GM23338 (cell line): Measurements from ENCODE around the gene RPUSD3. TPM values are rescaled to one million over a fixed set of nuclear protein-coding genes. Genes with fewer than 3 reads are reported as not detected.

Source experiments
- ATAC-seq: fragments of 200-7000 bp; cut with Tn5 transposase; 3 replicates; pipeline ENCODE4 v1.9.1; 2020
- DNase-seq: peaks from one replicate; pipeline ENCODE4 v3.0.0-alpha.2; 2015; ENCODE audit warnings: low spot score
- H2AFZ ChIP-seq: fragments of 200-600 bp; sonication (generic); 2 replicates; pipeline ENCODE4 v1.8.0; 2016; ENCODE audit warnings: antibody characterized with exemption, mild to moderate bottlenecking, moderate library complexity
- H3F3A ChIP-seq: fragments of 200-600 bp; sonication (generic); replicated peaks from 2 replicates; pipeline ENCODE4 v1.8.0; 2017; ENCODE audit warnings: antibody characterized with exemption, mixed run types, low read depth
- H3K27ac ChIP-seq: fragments of 200-600 bp; sonication (generic); 2 replicates; pipeline ENCODE4 v1.6.1; 2016; ENCODE audit warnings: low read depth
- H3K27me3 ChIP-seq: fragments of 200-600 bp; sonication (generic); 2 replicates; pipeline ENCODE4 v1.8.0; 2016; ENCODE audit warnings: mild to moderate bottlenecking, mixed run types, moderate library complexity; ENCODE audit not compliant: insufficient read depth
- H3K36me3 ChIP-seq: fragments of 200-600 bp; sonication (generic); 2 replicates; pipeline ENCODE4 v1.8.0; 2016; ENCODE audit warnings: mild to moderate bottlenecking; ENCODE audit not compliant: insufficient read depth
- H3K4me1 ChIP-seq: fragments of 200-600 bp; sonication (generic); 2 replicates; pipeline ENCODE4 v1.8.0; 2016; ENCODE audit warnings: mild to moderate bottlenecking, moderate library complexity; ENCODE audit not compliant: insufficient read depth
- H3K4me2 ChIP-seq: fragments of 200-600 bp; sonication (generic); 2 replicates; pipeline ENCODE4 v1.7.1; 2017; ENCODE audit warnings: mixed run types
- H3K4me3 ChIP-seq: fragments of 200-600 bp; sonication (generic); 2 replicates; pipeline ENCODE4 v1.6.1; 2016; ENCODE audit warnings: mixed run types
- H3K79me2 ChIP-seq: fragments of 200-600 bp; sonication (generic); replicated peaks from 2 replicates; pipeline ENCODE4 v1.8.0; 2017; ENCODE audit warnings: mild to moderate bottlenecking; ENCODE audit not compliant: insufficient read depth
- H3K9me2 ChIP-seq: fragments of 200-600 bp; sonication (generic); 2 replicates; pipeline ENCODE4 v1.8.0; 2017; ENCODE audit not compliant: insufficient read depth
- H4K20me1 ChIP-seq: fragments of 200-600 bp; sonication (generic); replicated peaks from 2 replicates; pipeline ENCODE4 v1.8.0; 2017; ENCODE audit warnings: mild to moderate bottlenecking; ENCODE audit not compliant: insufficient read depth
- H3K27ac Mint-ChIP-seq: 2 replicates; pipeline ENCODE4 v1.8.0; 2020; ENCODE audit warnings: inconsistent platforms, mild to moderate bottlenecking, moderate library complexity, mixed read lengths
- H3K27me3 Mint-ChIP-seq: 3 replicates; pipeline ENCODE4 v1.8.0; 2022; ENCODE audit warnings: low read depth, mild to moderate bottlenecking, moderate library complexity, mixed read lengths, inconsistent platforms; ENCODE audit not compliant: insufficient read depth, poor library complexity
- H3K36me3 Mint-ChIP-seq: 3 replicates; pipeline ENCODE4 v1.8.0; 2021; ENCODE audit warnings: low read depth, mild to moderate bottlenecking, inconsistent platforms, moderate library complexity, mixed read lengths
- H3K4me1 Mint-ChIP-seq: 3 replicates; pipeline ENCODE4 v1.8.0; 2020; ENCODE audit warnings: mild to moderate bottlenecking, inconsistent platforms, mixed read lengths
- H3K4me3 Mint-ChIP-seq: 3 replicates; pipeline ENCODE4 v1.8.0; 2021; ENCODE audit warnings: moderate library complexity, mild to moderate bottlenecking, inconsistent platforms, mixed read lengths
- H3K9me3 Mint-ChIP-seq: 3 replicates; pipeline ENCODE4 v1.8.0; 2020; ENCODE audit warnings: moderate library complexity, mild to moderate bottlenecking, inconsistent platforms, mixed read lengths
- CREB1 ChIP-seq: fragments of 250-450 bp; sonication (Bioruptor Pico); IDR thresholded peaks from 2 replicates; pipeline ENCODE4 v1.5.0; 2020; ENCODE audit warnings: low read depth, mild to moderate bottlenecking, moderate library complexity
- CTCF ChIP-seq, 2 experiments: fragments of 200-600 bp in 1 of 2; sonication (generic) in 1 of 2; conservative IDR thresholded peaks; 2 replicates each; pipeline versions ENCODE4 v1.5.1 to v1.6.1; 2016 to 2017; ENCODE audit warnings: antibody characterized with exemption in 2 of 2, low read depth in 2 of 2, mild to moderate bottlenecking in 2 of 2, moderate library complexity in 1 of 2
- EZH2 ChIP-seq: fragments of 200-600 bp; sonication (generic); IDR thresholded peaks from one replicate; pipeline ENCODE4 v1.8.0; 2017; ENCODE audit warnings: antibody characterized with exemption, mild to moderate bottlenecking, low read depth; ENCODE audit not compliant: unreplicated experiment
- EZH2phosphoT487 ChIP-seq: fragments of 200-600 bp; sonication (generic); IDR thresholded peaks from one replicate; pipeline ENCODE4 v1.8.1; 2018; ENCODE audit warnings: antibody characterized with exemption; ENCODE audit not compliant: unreplicated experiment
- JUNB ChIP-seq: IDR thresholded peaks from one replicate; pipeline ENCODE4 v1.6.1; 2016; ENCODE audit warnings: antibody characterized with exemption; ENCODE audit not compliant: unreplicated experiment
- NANOG ChIP-seq: IDR thresholded peaks from 2 replicates; pipeline ENCODE4 v1.6.1; 2016; ENCODE audit warnings: antibody characterized with exemption, borderline replicate concordance
- POLR2AphosphoS5 ChIP-seq: IDR thresholded peaks from 2 replicates; pipeline ENCODE4 v1.6.1; 2016; ENCODE audit warnings: antibody characterized with exemption, low read depth
- REST ChIP-seq: IDR thresholded peaks from one replicate; pipeline ENCODE4 v1.6.1; 2018; ENCODE audit warnings: antibody characterized with exemption; ENCODE audit not compliant: unreplicated experiment
- STAT1 ChIP-seq: IDR thresholded peaks from one replicate; pipeline ENCODE4 v1.6.1; 2016; ENCODE audit warnings: antibody characterized with exemption; ENCODE audit not compliant: unreplicated experiment
- ZNF114 ChIP-seq: fragments of 250-450 bp; sonication (Bioruptor Pico); IDR thresholded peaks from 2 replicates; pipeline ENCODE4 v1.5.0; 2020; ENCODE audit warnings: mild to moderate bottlenecking, moderate library complexity
- ZNF331 ChIP-seq: fragments of 250-450 bp; sonication (Bioruptor Pico); IDR thresholded peaks from 2 replicates; pipeline ENCODE4 v1.5.0; 2020; ENCODE audit warnings: low read depth, mild to moderate bottlenecking, moderate library complexity
- ZNF462 ChIP-seq: fragments of 250-450 bp; sonication (Bioruptor Pico); IDR thresholded peaks from 2 replicates; pipeline ENCODE4 v1.5.0; 2020; ENCODE audit warnings: mild to moderate bottlenecking, moderate library complexity
- polyA plus RNA-seq: library from polyadenylated mRNA; unstranded; fragments of >200 nt; fragmentation: Nextera tagmentation; extraction: Ambion mirVana; gene quantifications from 2 replicates; pipeline ENCODE4 v1.2.1, GENCODE V29; 2016
- total RNA-seq: library from RNA; depleted of rRNA; stranded (reverse); fragments of >200 nt; shearing (Covaris generic); gene quantifications from 2 replicates; pipeline ENCODE4 v1.2.3, GENCODE V29; 2014
- TF ChIP-seq, protein P1 (sequence below): IDR thresholded peaks from 2 replicates; pipeline ENCODE4 v1.6.1; 2016; ENCODE audit warnings: antibody characterized with exemption

RPUSD3 gene
- total and polyA plus RNA-seq, 2 experiments from 2014 or later = 64.3 to 73.4 TPM

DNA sequence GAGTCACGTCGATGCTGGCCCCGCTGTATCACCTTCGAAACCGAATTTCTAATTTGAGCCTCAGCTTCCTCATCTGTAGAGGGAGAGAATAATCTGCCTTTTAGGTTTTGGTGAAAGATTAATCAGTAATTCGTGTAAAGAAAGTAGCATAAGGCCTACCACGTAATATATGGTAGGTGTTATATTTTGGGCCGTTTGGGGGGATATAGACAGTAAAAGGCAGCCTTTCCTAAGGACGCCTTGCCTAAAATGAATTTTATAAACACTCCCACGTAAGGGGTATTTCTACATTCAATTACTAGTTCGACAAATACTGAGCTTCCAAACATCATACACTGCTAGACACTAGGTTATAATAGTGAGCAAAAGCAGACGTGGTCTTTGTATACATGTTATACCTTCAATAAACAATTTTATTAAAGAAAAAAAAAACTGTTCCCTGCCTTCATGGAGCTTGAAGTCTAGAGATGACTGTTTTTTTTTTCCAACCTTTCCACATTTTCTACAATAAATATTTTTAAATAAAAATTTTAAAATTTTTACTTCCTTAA, 47.3 kb upstream of the RPUSD3 start:
- Mint-ChIP-seq H3K36me3 (peaks cover 33% of the 10 kb centered on the region), H3K27ac (peak overlapping the region; percentile 99; the same call in 1 of the 2 replicates), H3K4me1 (peaks cover 12% of the 10 kb centered on the region), H3K27me3 (peaks cover 11% of the 10 kb centered on the region), H3K9me3 (no peaks in the 10 kb centered on the region), H3K4me3 (peak overlapping the region; percentile 99)
- TF ChIP-seq ZNF331 (CRISPR knock-in tag) = no peak
- no peak for TF ChIP-seq JUNB
- no peak for TF ChIP-seq ZNF462 (CRISPR knock-in tag)
- no peak for TF ChIP-seq STAT1
- TF ChIP-seq CTCF (conservative IDR thresholded peaks at IDR 0.05; ENCODE audit: low read depth in 2 of 2) = no peak
- TF ChIP-seq EZH2 = no peak
- no peak for TF ChIP-seq NANOG
- TF ChIP-seq, protein P1, sequence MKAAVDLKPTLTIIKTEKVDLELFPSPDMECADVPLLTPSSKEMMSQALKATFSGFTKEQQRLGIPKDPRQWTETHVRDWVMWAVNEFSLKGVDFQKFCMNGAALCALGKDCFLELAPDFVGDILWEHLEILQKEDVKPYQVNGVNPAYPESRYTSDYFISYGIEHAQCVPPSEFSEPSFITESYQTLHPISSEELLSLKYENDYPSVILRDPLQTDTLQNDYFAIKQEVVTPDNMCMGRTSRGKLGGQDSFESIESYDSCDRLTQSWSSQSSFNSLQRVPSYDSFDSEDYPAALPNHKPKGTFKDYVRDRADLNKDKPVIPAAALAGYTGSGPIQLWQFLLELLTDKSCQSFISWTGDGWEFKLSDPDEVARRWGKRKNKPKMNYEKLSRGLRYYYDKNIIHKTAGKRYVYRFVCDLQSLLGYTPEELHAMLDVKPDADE = no peak
- TF ChIP-seq EZH2phosphoT487 = no peak
- TF ChIP-seq CREB1 (CRISPR knock-in tag) = no peak
- no peak for TF ChIP-seq REST
- TF ChIP-seq ZNF114 = no peak
- no peak for TF ChIP-seq POLR2AphosphoS5
- H2AFZ ChIP-seq = peak overlapping the region; percentile 95
- H3F3A ChIP-seq = peaks cover 9% of the 10 kb centered on the region; the same call in 1 of the 2 replicates
- H3K79me2 ChIP-seq = peaks cover 17% of the 10 kb centered on the region
- ATAC-seq (no peak), DNase-seq (no peak)
- no peaks in the 10 kb centered on the region for H3K27me3 ChIP-seq
- H3K4me1 ChIP-seq = peaks cover 5% of the 10 kb centered on the region; the same call in 1 of the 2 replicates
- H4K20me1 ChIP-seq = peaks cover 4% of the 10 kb centered on the region; the same call in 1 of the 2 replicates
- no peaks in the 10 kb centered on the region for H3K9me2 ChIP-seq
- peak overlapping the region; percentile 99 for H3K4me2 ChIP-seq
- 0 out of 2 replicates have a peak, but pooled peaks cover 9% of the 10 kb centered on the region for H3K36me3 ChIP-seq
- H3K4me3 ChIP-seq = peak overlapping the region; percentile 100
- 0 out of 2 replicates have a peak overlapping the region, but pooled peaks have one; percentile 72 for H3K27ac ChIP-seq
